ENCODE results near the gene IL1B. TPM values are rescaled to one million over a fixed set of nuclear protein-coding genes. Genes with fewer than 3 reads are reported as not detected.

IL1B gene
- total and polyA plus RNA-seq, 4 donors, result 0.25 to 3.1 (median 0.76) TPM

- DNase-seq (ENCODE audit: low spot score), result no peak
- no peak overlapping the region for H3K9ac ChIP-seq (ENCODE audit: low read depth in 1 of 2, low read length in 2 of 2)
- no peaks in the 10 kb centered on the region for H3K27me3 ChIP-seq (ENCODE audit: control insufficient read depth in 4 of 4, insufficient read depth in 4 of 4, low read length in 3 of 4)
- H3K27ac ChIP-seq (ENCODE audit: low read depth in 1 of 2, low read length in 2 of 2), result peak overlapping the region in 1 of 2 donors; percentile 29
- H3K4me1 ChIP-seq (ENCODE audit: control insufficient read depth in 4 of 4, insufficient read depth in 4 of 4, low read length in 3 of 4), result peaks cover 2 to 15% (median 3%) of the 10 kb centered on the region in 4 donors
- H3K4me3 ChIP-seq (ENCODE audit: low read depth in 1 of 3, low read length in 3 of 3), result no peak overlapping the region
- no peaks in the 10 kb centered on the region for H3K9me3 ChIP-seq (ENCODE audit: control insufficient read depth in 4 of 4, low read length in 3 of 4)
- no peaks in the 10 kb centered on the region for H3K36me3 ChIP-seq (ENCODE audit: control insufficient read depth in 4 of 4, insufficient read depth in 3 of 4, low read depth in 1 of 4, low read length in 3 of 4)
- TF ChIP-seq ATF3 (IDR thresholded peaks at IDR 0.05), result no peak
- TF ChIP-seq EGR1 (IDR thresholded peaks at IDR 0.05; ENCODE audit: low read depth in 2 of 2), result no peak
- no peak for TF ChIP-seq GABPA (IDR thresholded peaks at IDR 0.05 in 1 of 2, conservative IDR thresholded peaks at IDR 0.05 in 1 of 2)
- no peak for TF ChIP-seq ZBTB33 (IDR thresholded peaks at IDR 0.05)
- peak; percentile 49 to 53 for TF ChIP-seq HNF4A (conservative IDR thresholded peaks at IDR 0.05)
- TF ChIP-seq FOXA2 (IDR thresholded peaks at IDR 0.05), result peak; percentile 13
- TF ChIP-seq RXRA (IDR thresholded peaks at IDR 0.05), result peak; percentile 27 to 39
- no peak for TF ChIP-seq RAD21 (IDR thresholded peaks at IDR 0.05)
- no peak for TF ChIP-seq HNF4G (IDR thresholded peaks at IDR 0.05)
- TF ChIP-seq NR2F2 (IDR thresholded peaks at IDR 0.05), result peak; percentile 30
- no peak for TF ChIP-seq TAF1 (conservative IDR thresholded peaks at IDR 0.05)
- TF ChIP-seq JUND (IDR thresholded peaks at IDR 0.05), result no peak
- TF ChIP-seq CTCF (IDR thresholded peaks at IDR 0.05; ENCODE audit: low read depth, low read length, missing input control), result no peak
- peak; percentile 22 for TF ChIP-seq YY1 (IDR thresholded peaks at IDR 0.05)
- no peak for TF ChIP-seq MAX (IDR thresholded peaks at IDR 0.05)
Observed at GRCh38 chr2:112809112-112809511, 27.5 kb downstream of the IL1B start.

GRCh38 chr2:112807233-112807807 lies 29.3 kb downstream of the IL1B start:
- TF ChIP-seq HNF4G (IDR thresholded peaks at IDR 0.05) (no peak), FOXA1 (IDR thresholded peaks at IDR 0.05) (no peak), ZBTB33 (IDR thresholded peaks at IDR 0.05) (no peak), CTCF (IDR thresholded peaks at IDR 0.05; ENCODE audit: low read depth, low read length, missing input control) (no peak), NR2F2 (IDR thresholded peaks at IDR 0.05) (no peak)
- H3K36me3 ChIP-seq (ENCODE audit: control insufficient read depth in 4 of 4, insufficient read depth in 3 of 4, low read depth in 1 of 4, low read length in 3 of 4), result no peaks in the 10 kb centered on the region
- no peak for DNase-seq (ENCODE audit: low spot score)
- H3K9me3 ChIP-seq (ENCODE audit: control insufficient read depth in 4 of 4, low read length in 3 of 4), result no peaks in the 10 kb centered on the region
- no peaks in the 10 kb centered on the region for H3K27me3 ChIP-seq (ENCODE audit: control insufficient read depth in 4 of 4, insufficient read depth in 4 of 4, low read length in 3 of 4)
- peaks cover under 1 to 15% (median 2%) of the 10 kb centered on the region in 4 donors for H3K4me1 ChIP-seq (ENCODE audit: control insufficient read depth in 4 of 4, insufficient read depth in 4 of 4, low read length in 3 of 4)
- H3K4me3 ChIP-seq (ENCODE audit: low read depth in 1 of 3, low read length in 3 of 3), result no peak overlapping the region
- H3K9ac ChIP-seq (ENCODE audit: low read depth in 1 of 2, low read length in 2 of 2), result no peak overlapping the region
- WGBS, result 98% methylated on average over 3 of the region's 3 CpGs
- H3K27ac ChIP-seq (ENCODE audit: low read depth in 1 of 2, low read length in 2 of 2), result no peak overlapping the region
